Measurements from ENCODE around the gene POU6F1. TPM values are rescaled to one million over a fixed set of nuclear protein-coding genes. Genes with fewer than 3 reads are reported as not detected.

The POU6F1 gene
- total and polyA plus RNA-seq, 9 of the 15 experiments (the other 6 are each of a cell fraction or from before 2014, with no cell fraction given) = 0.14 to 3.3 (median 1.1) TPM

DNA sequence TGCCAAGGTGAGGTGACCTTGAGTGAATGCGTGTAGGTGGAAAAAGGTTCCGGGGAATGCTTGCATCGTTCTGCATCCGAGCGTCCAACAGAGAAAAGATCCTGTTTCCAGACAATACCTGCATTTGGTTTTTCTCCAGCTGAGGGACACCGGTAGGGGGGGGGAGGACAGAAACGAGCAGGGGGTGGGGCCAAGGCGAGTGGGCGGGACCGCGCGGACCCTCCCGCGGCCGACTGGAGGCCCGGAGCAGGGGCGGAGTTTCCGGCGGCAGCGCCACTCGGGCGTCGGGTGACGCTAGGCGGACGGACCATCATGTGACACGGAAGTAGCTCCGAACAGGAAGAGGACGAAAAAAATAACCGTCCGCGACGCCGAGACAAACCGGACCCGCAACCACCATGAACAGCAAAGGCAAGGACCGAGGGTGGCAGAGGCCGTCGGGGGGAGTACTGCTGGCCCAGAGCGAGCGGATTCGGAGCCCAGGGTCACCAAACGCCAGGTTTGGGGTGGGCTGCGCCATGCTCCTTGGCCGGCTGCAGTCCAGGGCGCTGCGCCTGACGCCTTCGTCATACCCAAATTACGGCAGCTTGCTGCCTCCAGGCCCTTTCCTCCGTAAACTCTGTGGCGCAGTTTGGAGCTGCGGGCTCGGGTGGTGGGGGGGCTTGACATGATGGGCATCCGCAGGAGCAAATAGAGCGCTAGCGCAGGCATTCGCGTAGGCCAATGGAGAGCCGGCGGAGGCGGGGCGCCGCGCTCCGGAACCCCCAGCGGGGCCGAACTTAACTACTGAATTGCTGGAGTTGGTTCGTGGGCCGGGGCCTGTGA is 20.9 kb upstream of the POU6F1 start, which contains the start of gene DAZAP2 (continued):
- TF ChIP-seq, protein P1, sequence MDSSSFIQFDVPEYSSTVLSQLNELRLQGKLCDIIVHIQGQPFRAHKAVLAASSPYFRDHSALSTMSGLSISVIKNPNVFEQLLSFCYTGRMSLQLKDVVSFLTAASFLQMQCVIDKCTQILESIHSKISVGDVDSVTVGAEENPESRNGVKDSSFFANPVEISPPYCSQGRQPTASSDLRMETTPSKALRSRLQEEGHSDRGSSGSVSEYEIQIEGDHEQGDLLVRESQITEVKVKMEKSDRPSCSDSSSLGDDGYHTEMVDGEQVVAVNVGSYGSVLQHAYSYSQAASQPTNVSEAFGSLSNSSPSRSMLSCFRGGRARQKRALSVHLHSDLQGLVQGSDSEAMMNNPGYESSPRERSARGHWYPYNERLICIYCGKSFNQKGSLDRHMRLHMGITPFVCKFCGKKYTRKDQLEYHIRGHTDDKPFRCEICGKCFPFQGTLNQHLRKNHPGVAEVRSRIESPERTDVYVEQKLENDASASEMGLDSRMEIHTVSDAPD (CRISPR knock-in tag; IDR thresholded peaks at IDR 0.05) = no peak
- TF ChIP-seq ZNF121 (CRISPR knock-in tag; conservative IDR thresholded peaks at IDR 0.05) (no peak), FIP1L1 (IDR thresholded peaks at IDR 0.05; ENCODE audit: low read depth, low read length, poor library complexity, severe bottlenecking) (peak; percentile 50), DPF2 (IDR thresholded peaks at IDR 0.05) (peak; percentile 30), SMAD1 (IDR thresholded peaks at IDR 0.05; ENCODE audit: low read depth, low read length, partially characterized antibody) (peak; percentile 60), ZNF146 (CRISPR knock-in tag; IDR thresholded peaks at IDR 0.05; ENCODE audit: unreplicated experiment) (no peak), POLR2A (conservative IDR thresholded peaks at IDR 0.05) (peak; percentile 95), CBFA2T3 (IDR thresholded peaks at IDR 0.05) (0 out of 2 replicates have a peak, but pooled peaks have one; percentile 16), RBM34 (IDR thresholded peaks at IDR 0.05; ENCODE audit: borderline replicate concordance, insufficient read depth, low read length) (no peak), CREBBP (IDR thresholded peaks at IDR 0.05; ENCODE audit: low read depth, low read length) (no peak), GABPA (tag; conservative IDR thresholded peaks at IDR 0.05; ENCODE audit: low read depth) (peak; percentile 91), IRF1 (CRISPR knock-in tag; IDR thresholded peaks at IDR 0.05; ENCODE audit: borderline replicate concordance) (no peak), GTF2E2 (tag; IDR thresholded peaks at IDR 0.05) (peak; percentile 74), ZNF785 (CRISPR knock-in tag; IDR thresholded peaks at IDR 0.05) (no peak), LCOR (CRISPR knock-in tag; IDR thresholded peaks at IDR 0.05) (peak; percentile 41), TCFL5 (CRISPR knock-in tag; conservative IDR thresholded peaks at IDR 0.05) (no peak), HOMEZ (CRISPR knock-in tag; IDR thresholded peaks at IDR 0.05) (no peak), ZNF75A (CRISPR knock-in tag; IDR thresholded peaks at IDR 0.05) (no peak), NRF1 (conservative IDR thresholded peaks at IDR 0.05 in 1 of 2, IDR thresholded peaks at IDR 0.05 in 1 of 2) (peak; percentile 73 to 76), MEF2A (IDR thresholded peaks at IDR 0.05; ENCODE audit: control insufficient read depth, low read depth, low read length) (no peak), RUNX1 (IDR thresholded peaks at IDR 0.05; ENCODE audit: low read depth) (no peak), GTF2A2 (tag; IDR thresholded peaks at IDR 0.05) (no peak), DMBX1 (CRISPR knock-in tag; IDR thresholded peaks at IDR 0.05; ENCODE audit: borderline replicate concordance) (no peak), ATF1 (CRISPR knock-in tag; IDR thresholded peaks at IDR 0.05) (no peak), ATF1 (tag; IDR thresholded peaks at IDR 0.05) (peak; percentile 95), MAZ (CRISPR knock-in tag; conservative IDR thresholded peaks at IDR 0.05 in 1 of 2, IDR thresholded peaks at IDR 0.05 in 1 of 2) (peak; percentile 67 to 85)

Measured in K562 (cell line).